Vagina (tissue), 2 donors: ENCODE data around the gene HS6ST3. TPM values are rescaled to one million over a fixed set of nuclear protein-coding genes. Genes with fewer than 3 reads are reported as not detected.

Experiments
- DNase-seq, 2 donors: peaks; one replicate each; pipeline ENCODE4 v3.0.0-alpha.2; 2017; ENCODE audit errors: extremely low spot score in 2 of 2
- H3K27ac ChIP-seq: fragments of 200-600 bp; sonication (generic); one replicate; pipeline ENCODE4 v1.5.1; 2019
- H3K27me3 ChIP-seq: fragments of 200-600 bp; sonication (generic); one replicate; pipeline ENCODE4 v1.5.1; 2019
- H3K36me3 ChIP-seq, 2 donors: fragments of 200-600 bp; sonication (generic); one replicate each; pipeline ENCODE4 v1.5.1; 2017 to 2019
- H3K4me1 ChIP-seq: fragments of 200-600 bp; sonication (generic); one replicate; pipeline ENCODE4 v1.5.1; 2019
- H3K4me3 ChIP-seq, 2 donors: fragments of 200-600 bp; sonication (generic); 1 replicate in 1 of 2; 2 replicates in 1 of 2; pipeline ENCODE4 v1.5.1; 2016 to 2019
- H3K9me3 ChIP-seq: fragments of 200-600 bp; sonication (generic); one replicate; pipeline ENCODE4 v1.5.1; 2019
- CTCF ChIP-seq, 3 experiments: fragments of 450-650 bp in 2 of 3; fragments of 200-600 bp in 1 of 3; sonication (generic) in 1 of 3; IDR thresholded peaks; one replicate each; pipeline ENCODE4 v1.5.1; 2017 to 2019; ENCODE audit warnings: antibody characterized with exemption in 3 of 3, mild to moderate bottlenecking in 2 of 3, moderate library complexity in 2 of 3
- POLR2A ChIP-seq, 2 donors: fragments of 450-650 bp; IDR thresholded peaks; one replicate each; pipeline ENCODE4 v1.6.1; 2017; ENCODE audit warnings: antibody characterized with exemption in 2 of 2, mild to moderate bottlenecking in 2 of 2, moderate library complexity in 2 of 2
- POLR2AphosphoS5 ChIP-seq, 2 donors: sonication (generic); formaldehyde crosslinking; IDR thresholded peaks; one replicate each; pipeline ENCODE4 v1.9.0; 2017; ENCODE audit warnings: antibody characterized with exemption in 2 of 2, mild to moderate bottlenecking in 2 of 2, low read depth in 1 of 2; ENCODE audit not compliant: insufficient read depth in 1 of 2
- intact Hi-C: fragments of 100-400 bp; cut with DNase I; formaldehyde crosslinking; loops from one replicate; pipeline ENCODE4 v1.15.1; 2023
- total RNA-seq: library from RNA; depleted of rRNA; stranded (reverse); fragments of >200 nt; gene quantifications from one replicate; pipeline ENCODE4 v1.2.3, GENCODE V29; 2016

HS6ST3 gene
- total RNA-seq, 1 donor from 2014 or later, result 0.49 TPM

- Histone ChIP-seq H3K27me3 (no peaks in the 10 kb centered on the region), H3K27ac (no peak overlapping the region), H3K36me3 (no peaks in the 10 kb centered on the region), H3K4me1 (no peaks in the 10 kb centered on the region), H3K4me3 (no peak overlapping the region), H3K9me3 (no peaks in the 10 kb centered on the region)
- DNase-seq, result no peak
- intact Hi-C loops, result no loop called here
- TF ChIP-seq POLR2A (IDR thresholded peaks at IDR 0.05) (no peak), CTCF (IDR thresholded peaks at IDR 0.05) (no peak), POLR2AphosphoS5 (IDR thresholded peaks at IDR 0.05; ENCODE audit: insufficient read depth in 1 of 2, low read depth in 1 of 2) (no peak)
Observed at GRCh38 chr13:96294930-96295881, 205.3 kb downstream of the HS6ST3 start.

- no peaks in the 10 kb centered on the region for H3K4me1 ChIP-seq
- H3K4me3 ChIP-seq, result no peak overlapping the region
- no peaks in the 10 kb centered on the region for H3K27me3 ChIP-seq
- H3K9me3 ChIP-seq, result no peaks in the 10 kb centered on the region
- no peak overlapping the region for H3K27ac ChIP-seq
- H3K36me3 ChIP-seq, result no peaks in the 10 kb centered on the region
- no peak for DNase-seq
- no peak for TF ChIP-seq CTCF (IDR thresholded peaks at IDR 0.05)
- no peak for TF ChIP-seq POLR2A (IDR thresholded peaks at IDR 0.05)
- TF ChIP-seq POLR2AphosphoS5 (IDR thresholded peaks at IDR 0.05; ENCODE audit: insufficient read depth in 1 of 2, low read depth in 1 of 2), result no peak
- intact Hi-C loops, result no loop called here
Observed at GRCh38 chr13:96297360-96297759, 207.5 kb downstream of the HS6ST3 start.

DNA sequence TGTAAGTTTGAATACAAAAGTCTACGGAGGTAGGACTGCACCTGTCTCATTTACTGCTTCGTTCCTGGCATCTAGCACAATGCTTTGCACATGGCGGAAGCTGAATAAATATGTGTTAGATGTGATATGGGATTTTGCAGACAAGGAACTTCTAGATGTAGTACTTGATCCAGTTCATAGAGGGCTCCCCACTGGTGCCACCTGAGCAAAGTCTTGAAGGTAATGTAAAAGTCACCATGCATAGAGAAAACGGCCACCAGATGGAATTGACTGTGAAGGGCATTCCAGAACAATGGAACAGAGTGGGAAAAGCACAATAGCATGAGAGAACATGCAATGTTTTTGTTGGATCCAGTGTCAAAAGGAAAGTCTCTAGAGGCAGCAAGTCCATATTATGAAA lies 209.3 kb downstream of the HS6ST3 start:
- intact Hi-C loops, result no loop called here
- no peak for DNase-seq
- Histone ChIP-seq H3K27ac (no peak overlapping the region), H3K27me3 (no peaks in the 10 kb centered on the region), H3K36me3 (no peaks in the 10 kb centered on the region), H3K4me3 (no peak overlapping the region), H3K4me1 (no peaks in the 10 kb centered on the region), H3K9me3 (no peaks in the 10 kb centered on the region)
- TF ChIP-seq CTCF (IDR thresholded peaks at IDR 0.05) (no peak), POLR2A (IDR thresholded peaks at IDR 0.05) (no peak), POLR2AphosphoS5 (IDR thresholded peaks at IDR 0.05; ENCODE audit: insufficient read depth in 1 of 2, low read depth in 1 of 2) (no peak)

DNA sequence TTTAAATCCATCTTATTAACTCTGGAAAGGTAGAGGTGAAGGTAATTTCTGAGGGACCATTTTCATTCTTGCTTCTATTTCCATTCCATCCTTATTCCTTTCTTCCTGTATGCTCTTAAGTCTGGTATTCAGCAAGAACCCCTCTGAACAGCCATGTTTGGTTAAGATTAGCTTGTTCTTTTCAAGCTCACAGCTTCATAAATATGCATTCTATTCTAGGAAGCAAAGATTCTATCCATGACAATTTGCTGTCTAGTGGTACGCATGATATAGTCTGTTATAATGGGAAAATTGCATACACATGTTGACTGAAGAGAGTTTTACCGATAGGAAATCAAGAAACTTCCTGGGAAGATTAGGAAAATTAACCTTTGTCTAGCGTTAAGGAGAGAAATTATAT lies 218.7 kb downstream of the HS6ST3 start:
- intact Hi-C loops, result no loop called here
- no peaks in the 10 kb centered on the region for H3K9me3 ChIP-seq
- no peak for DNase-seq
- H3K4me3 ChIP-seq, result no peak overlapping the region
- H3K27ac ChIP-seq, result no peak overlapping the region
- no peak for TF ChIP-seq CTCF (IDR thresholded peaks at IDR 0.05)
- no peak for TF ChIP-seq POLR2AphosphoS5 (IDR thresholded peaks at IDR 0.05; ENCODE audit: insufficient read depth in 1 of 2, low read depth in 1 of 2)
- TF ChIP-seq POLR2A (IDR thresholded peaks at IDR 0.05), result no peak
- no peaks in the 10 kb centered on the region for H3K36me3 ChIP-seq
- no peaks in the 10 kb centered on the region for H3K4me1 ChIP-seq
- no peaks in the 10 kb centered on the region for H3K27me3 ChIP-seq

DNA sequence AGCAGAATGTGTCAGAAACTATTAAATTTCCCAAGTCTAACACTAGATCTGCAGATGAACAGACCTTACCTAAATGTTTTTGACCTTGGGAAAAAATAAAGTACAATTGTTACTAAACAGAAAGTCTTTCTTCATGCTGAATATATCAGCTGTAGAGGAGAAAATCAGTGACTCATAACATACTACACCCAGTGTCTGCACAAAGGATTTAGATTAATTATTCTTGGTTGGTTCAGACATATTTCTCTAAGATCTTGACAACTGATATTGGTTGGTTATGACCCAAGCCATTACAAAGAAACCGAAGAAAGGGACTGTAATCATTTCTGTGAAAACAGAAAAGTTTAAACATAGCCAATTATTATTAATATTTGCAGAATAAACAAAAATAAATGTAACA lies 225.1 kb downstream of the HS6ST3 start:
- Histone ChIP-seq H3K4me1 (no peaks in the 10 kb centered on the region), H3K27me3 (no peaks in the 10 kb centered on the region), H3K9me3 (no peaks in the 10 kb centered on the region), H3K27ac (no peak overlapping the region), H3K36me3 (no peaks in the 10 kb centered on the region), H3K4me3 (no peak overlapping the region)
- TF ChIP-seq POLR2AphosphoS5 (IDR thresholded peaks at IDR 0.05; ENCODE audit: insufficient read depth in 1 of 2, low read depth in 1 of 2) (no peak), CTCF (IDR thresholded peaks at IDR 0.05) (no peak), POLR2A (IDR thresholded peaks at IDR 0.05) (no peak)
- no peak for DNase-seq
- intact Hi-C loops, result no loop called here
